MM.1S (cell line): ENCODE results near the gene LRP5.

ENCODE experiments used
- EZH2 ChIP-seq: fragments of 300-600 bp; sonication (generic); optimal IDR thresholded peaks from 2 replicates; pipeline ENCODE3; 2017; ENCODE audit warnings: low read depth, mild to moderate bottlenecking, antibody characterized with exemption, low read length, mixed read lengths
- EZH2phosphoT487 ChIP-seq: fragments of 300-600 bp; sonication (generic); IDR thresholded peaks from 2 replicates; pipeline ENCODE4 v1.6.1; 2018; ENCODE audit warnings: antibody characterized with exemption, low read length
- TF ChIP-seq, protein P1 (sequence below): fragments of 300-600 bp; sonication (generic); IDR thresholded peaks from 2 replicates; pipeline ENCODE4 v1.5.1; 2016; ENCODE audit warnings: antibody characterized with exemption, low read length, mixed read lengths

DNA sequence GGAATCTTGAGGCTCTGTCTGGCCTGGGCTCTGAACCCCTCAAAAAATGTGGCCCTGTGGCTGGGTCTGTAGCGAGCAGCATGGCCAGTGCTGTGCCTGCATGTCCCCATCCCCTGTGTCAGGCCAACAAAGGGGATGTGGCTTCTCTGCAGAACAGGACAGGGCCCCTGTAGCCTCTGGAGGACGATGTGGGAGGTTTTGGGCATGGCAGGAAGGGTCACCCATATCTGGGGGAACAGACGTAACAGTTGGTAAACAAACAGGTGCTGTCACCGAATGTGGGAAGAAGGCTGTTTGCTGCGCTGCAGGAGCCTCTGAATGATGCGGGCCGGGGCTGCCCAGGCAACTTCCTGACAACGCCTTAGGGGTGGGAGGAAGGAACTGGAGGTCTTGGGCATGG, 35.0 kb downstream of the LRP5 start:
- TF ChIP-seq, protein P1, sequence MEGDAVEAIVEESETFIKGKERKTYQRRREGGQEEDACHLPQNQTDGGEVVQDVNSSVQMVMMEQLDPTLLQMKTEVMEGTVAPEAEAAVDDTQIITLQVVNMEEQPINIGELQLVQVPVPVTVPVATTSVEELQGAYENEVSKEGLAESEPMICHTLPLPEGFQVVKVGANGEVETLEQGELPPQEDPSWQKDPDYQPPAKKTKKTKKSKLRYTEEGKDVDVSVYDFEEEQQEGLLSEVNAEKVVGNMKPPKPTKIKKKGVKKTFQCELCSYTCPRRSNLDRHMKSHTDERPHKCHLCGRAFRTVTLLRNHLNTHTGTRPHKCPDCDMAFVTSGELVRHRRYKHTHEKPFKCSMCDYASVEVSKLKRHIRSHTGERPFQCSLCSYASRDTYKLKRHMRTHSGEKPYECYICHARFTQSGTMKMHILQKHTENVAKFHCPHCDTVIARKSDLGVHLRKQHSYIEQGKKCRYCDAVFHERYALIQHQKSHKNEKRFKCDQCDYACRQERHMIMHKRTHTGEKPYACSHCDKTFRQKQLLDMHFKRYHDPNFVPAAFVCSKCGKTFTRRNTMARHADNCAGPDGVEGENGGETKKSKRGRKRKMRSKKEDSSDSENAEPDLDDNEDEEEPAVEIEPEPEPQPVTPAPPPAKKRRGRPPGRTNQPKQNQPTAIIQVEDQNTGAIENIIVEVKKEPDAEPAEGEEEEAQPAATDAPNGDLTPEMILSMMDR, result no peak
- TF ChIP-seq EZH2, result no peak
- no peak for TF ChIP-seq EZH2phosphoT487
